Stimulated activated CD4-positive, alpha-beta T cell treated with anti-CD3 and anti-CD28 coated beads, Interleukin-2, amount 100 ng/mL, for 4 hours (primary cell): ENCODE measurements around the gene TMEM116.
"Not testable (repeated sequence)": the region's sequence is repeated elsewhere in the genome, so short reads cannot be mapped to it uniquely, and the experiment has no call there.

Source experiments
- DNase-seq: peaks from one replicate; pipeline ENCODE4 v3.0.0-alpha.2; 2020; ENCODE audit warnings: low read depth

The TMEM116 gene

GRCh38 chr12:111976291-111976690, 36.7 kb downstream of the TMEM116 start:
- no peak for DNase-seq

GRCh38 chr12:111975161-111975931, 37.6 kb downstream of the TMEM116 start:
- no peak for DNase-seq

- no peak for DNase-seq
These were observed 41.2 kb downstream of the TMEM116 start for GRCh38 chr12:111971800-111972199.

DNA sequence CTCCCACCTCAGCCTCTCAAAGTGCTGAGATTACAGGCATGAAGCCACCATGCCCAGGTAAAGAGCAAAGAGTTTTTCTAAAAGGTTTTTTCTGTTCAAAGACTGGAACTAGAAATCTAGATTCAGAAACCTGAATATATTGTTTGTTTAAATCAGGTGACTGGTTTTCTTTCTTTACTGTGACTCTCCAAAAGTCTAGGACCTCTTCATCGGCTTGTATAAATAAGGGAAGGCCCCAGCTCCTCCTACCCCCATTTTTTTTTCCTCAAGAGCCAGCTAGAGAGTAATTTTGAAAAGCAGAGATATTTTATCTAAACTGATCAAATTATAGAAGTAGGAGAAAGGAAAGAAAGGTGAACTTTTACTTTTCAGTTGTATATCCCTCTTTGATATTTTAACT, 48.0 kb downstream of the TMEM116 start:
- no peak for DNase-seq

DNA sequence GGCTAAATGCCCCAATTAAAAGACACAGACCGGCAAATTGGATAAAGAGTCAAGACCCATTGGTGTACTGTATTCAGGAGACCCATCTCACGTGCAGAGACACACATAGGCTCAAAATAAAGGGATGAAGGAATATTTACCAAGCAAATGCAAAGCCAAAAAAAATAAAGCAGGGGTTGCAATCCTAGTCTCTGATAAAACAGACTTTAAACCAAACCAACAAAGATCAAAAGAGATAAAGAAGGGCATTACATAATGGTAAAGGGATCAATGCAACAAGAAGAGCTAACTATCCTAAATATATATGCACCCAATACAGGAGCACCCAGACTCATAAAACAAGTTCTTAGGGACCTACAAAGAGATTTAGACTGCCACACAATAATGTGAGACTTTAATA, 53.4 kb downstream of the TMEM116 start:
- DNase-seq = not testable (repeated sequence)

DNA sequence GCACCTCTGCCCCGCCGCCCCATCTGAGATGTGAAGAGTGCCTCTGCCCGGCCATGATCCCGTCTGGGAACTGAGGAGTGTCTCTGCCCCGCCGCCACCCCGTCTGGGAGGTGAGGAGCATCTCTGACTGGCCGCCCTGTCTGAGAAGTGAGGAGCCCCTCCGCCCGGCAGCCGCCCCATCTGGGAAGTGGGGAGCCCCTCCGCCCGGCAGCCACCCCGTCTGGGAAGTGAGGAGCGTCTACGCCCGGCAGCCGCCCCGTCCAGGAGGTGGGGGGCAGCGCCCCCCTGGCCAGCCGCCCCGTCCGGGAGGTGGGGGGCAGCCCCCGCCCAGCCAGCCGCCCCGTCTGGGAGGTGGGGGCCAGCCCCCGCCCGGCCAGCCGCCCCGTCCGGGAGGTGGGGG, 55.7 kb downstream of the TMEM116 start:
- DNase-seq = not testable (repeated sequence)

DNA sequence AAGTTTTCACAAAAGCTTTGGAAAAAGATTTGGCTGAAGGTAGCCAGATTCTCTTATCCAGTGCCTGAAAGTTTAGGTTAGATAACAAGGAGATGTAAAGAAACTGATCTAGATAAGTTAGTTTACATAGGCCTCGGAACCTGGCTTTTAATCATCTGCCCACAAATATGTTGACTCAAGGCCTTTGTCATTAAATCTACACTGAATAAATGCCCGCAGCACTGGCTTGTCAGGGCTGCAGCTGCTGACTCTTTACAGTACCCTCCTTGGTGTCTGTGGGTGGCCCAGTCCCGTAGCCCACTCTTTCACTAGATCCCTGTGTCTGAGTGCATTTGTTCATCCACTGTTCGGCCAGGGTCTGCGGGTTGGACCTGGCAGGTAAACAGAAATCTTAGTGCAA, 58.0 kb downstream of the TMEM116 start:
- DNase-seq = no peak

GRCh38 chr12:111953455-111953854, 59.5 kb downstream of the TMEM116 start:
- no peak for DNase-seq

- not testable (repeated sequence) for DNase-seq
These were observed 60.7 kb downstream of the TMEM116 start for GRCh38 chr12:111952084-111952787.

- not testable (repeated sequence) for DNase-seq
These were observed 61.8 kb downstream of the TMEM116 start for GRCh38 chr12:111950961-111951676.

DNA sequence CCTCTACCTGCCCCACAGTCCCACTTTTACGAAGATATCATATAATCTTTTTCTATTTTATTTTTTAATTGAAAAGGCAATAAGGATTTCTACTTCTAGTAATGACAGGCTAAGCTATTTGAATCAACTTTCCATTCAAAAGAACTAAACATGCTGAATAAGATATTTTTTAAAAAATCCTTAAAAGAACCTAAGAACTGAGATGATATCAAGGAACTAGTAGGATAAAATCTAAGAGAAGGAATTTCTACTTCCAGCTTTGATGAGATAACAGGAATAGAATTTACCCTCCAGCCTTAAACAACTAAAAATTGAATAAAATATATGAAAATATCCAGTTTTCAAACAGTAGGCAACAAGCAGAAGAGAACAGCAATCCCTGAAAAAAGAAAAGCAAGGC, 69.0 kb downstream of the TMEM116 start:
- DNase-seq = no peak

DNA sequence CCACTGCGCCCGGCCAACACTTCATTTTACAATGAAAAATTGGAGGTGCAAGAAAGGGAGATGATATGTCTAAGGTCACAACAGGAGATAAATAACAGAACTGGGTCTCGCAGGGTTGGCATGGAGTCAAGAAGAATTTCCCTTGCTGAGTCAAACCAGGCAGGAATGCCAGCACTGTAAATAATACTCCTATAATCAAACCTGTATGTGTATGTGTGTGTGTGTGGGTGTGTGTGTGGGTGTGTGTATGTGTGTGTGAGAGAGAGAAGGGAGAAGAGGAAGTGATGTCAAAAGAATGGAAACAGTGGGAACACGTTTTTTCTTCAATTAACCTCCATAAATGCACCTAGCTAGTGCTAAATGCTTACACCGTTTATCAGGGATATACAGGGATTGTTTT, 70.4 kb downstream of the TMEM116 start:
- peak; percentile 10 for DNase-seq

DNA sequence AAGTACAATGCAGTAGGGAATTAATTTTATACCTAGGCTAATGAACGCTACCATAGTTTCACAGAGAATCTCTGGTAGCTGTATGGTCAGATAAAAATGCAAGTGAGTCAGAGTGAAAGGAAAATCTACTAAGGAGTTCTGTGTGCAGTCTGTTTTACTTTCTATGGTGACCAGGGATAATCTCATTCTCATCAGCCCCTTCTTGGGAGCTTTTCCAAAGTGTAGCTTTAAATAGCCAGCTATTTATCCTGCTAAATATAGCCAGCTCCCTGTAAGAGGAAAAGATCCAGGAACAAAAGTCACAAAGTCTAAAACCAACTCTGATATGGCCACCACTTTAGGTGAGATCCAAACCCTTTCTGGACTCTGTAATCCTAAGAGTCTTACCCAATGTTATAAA, 75.5 kb downstream of the TMEM116 start:
- DNase-seq = no peak

GRCh38 chr12:111936869-111937268, 76.1 kb downstream of the TMEM116 start:
- no peak for DNase-seq

- no peak for DNase-seq
These were observed 80.7 kb downstream of the TMEM116 start for GRCh38 chr12:111932241-111932640.

DNA sequence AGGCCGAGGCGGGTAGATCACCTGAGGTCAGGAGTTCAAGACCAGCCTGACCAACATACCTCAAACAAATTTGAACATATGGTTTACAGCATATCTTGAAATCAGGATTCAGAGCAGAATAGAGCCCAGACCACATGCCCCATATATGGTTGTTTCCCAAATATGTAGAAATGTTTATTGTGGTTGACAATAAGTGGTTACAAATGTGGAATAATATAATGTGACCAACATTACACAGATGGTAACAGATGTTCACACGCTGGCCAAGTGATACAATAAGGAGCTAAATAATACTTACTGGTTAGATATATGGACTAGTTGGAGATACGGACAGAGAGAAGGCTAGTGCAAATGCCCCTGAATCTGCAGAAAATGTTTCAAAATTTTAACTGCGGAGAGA, 85.6 kb downstream of the TMEM116 start:
- no peak for DNase-seq

DNA sequence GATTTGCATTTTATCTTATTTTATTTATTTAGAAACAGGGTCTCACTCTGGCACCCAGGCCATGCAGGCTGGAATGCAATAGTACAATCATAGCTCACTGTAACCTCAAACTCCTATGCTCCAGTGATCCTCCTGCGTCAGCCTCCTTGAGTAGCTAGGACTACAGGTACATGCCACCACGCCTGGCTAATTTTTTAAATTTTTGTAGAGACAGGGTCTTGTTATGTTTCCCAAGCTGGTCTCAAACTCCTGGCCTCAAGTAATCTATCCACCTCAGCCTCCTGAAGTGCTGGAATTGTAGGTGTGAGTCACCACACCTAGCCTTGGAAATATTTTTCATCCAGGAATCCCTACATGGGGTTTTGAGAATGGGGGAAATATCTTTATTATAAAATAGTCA, 86.3 kb downstream of the TMEM116 start:
- no peak for DNase-seq

GRCh38 chr12:111925171-111925570, 87.8 kb downstream of the TMEM116 start:
- DNase-seq = no peak

GRCh38 chr12:111907740-111908139, 105.2 kb downstream of the TMEM116 start:
- DNase-seq = no peak

DNA sequence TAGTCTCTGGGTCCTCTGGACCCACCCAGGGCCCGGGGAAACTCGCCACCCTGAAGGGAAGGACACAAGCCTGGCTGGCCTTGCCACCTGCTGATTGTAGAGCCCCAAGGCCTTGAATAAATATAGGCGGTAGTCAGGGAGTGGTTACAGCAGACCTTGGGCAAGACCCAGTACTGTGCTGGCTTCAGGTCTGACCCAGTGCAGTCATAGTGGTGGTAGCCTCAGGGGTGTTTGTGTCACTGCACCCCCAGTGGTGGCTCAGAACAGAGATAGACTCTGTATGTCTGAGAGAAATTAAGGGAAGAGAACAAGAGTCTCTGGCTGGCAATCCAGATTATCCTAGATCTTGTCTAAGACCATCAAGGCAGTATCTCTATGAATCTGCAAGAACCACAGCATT, 107.5 kb downstream of the TMEM116 start:
- DNase-seq = no peak

- no peak for DNase-seq
These were observed 108.5 kb downstream of the TMEM116 start for GRCh38 chr12:111904446-111904975.

GRCh38 chr12:111901182-111901581, 111.8 kb downstream of the TMEM116 start:
- DNase-seq = no peak

DNA sequence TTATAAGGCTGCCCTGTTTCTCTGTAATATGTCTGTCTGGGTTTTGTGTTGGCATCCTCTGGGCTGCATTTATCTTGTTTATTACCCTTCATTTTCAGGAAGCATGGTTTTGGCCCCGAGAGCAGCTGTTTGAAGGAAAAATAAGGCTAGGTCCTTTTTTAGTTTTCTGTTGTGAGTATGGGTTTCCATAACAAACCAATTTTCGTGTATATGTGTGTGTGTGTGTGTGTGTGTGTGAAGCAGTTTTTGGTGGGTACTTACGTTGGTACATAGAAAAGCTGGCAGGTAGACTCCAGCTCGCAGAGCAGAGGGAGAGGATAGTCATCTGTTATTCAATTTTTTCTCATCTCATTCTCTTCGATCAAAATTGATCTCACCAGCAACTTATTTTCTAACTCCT, 118.4 kb downstream of the TMEM116 start:
- DNase-seq = no peak
